Effector memory CD4-positive, alpha-beta T cell (primary cell): ENCODE results near the gene AZI2.

Experiments
- DNase-seq, 3 donors: peaks; one replicate each; pipeline ENCODE4 v3.0.0-alpha.2; 2020
- H3K27ac ChIP-seq: 2 replicates; pipeline ENCODE4 v1.7.0; 2013; ENCODE audit warnings: mild to moderate bottlenecking, low read length, moderate library complexity; ENCODE audit not compliant: insufficient read depth, poor library complexity, severe bottlenecking
- H3K27me3 ChIP-seq: replicated peaks from 2 replicates; pipeline ENCODE4 v1.7.0; 2013; ENCODE audit warnings: mild to moderate bottlenecking, low read length; ENCODE audit not compliant: insufficient read depth, control insufficient read depth, poor library complexity, severe bottlenecking
- H3K36me3 ChIP-seq: 2 replicates; pipeline ENCODE4 v1.7.0; 2013; ENCODE audit warnings: mild to moderate bottlenecking, low read length, moderate library complexity; ENCODE audit not compliant: control insufficient read depth, insufficient read depth
- H3K4me1 ChIP-seq: 2 replicates; pipeline ENCODE4 v1.7.0; 2013; ENCODE audit warnings: low read length, mild to moderate bottlenecking; ENCODE audit not compliant: control insufficient read depth, insufficient read depth, poor library complexity, severe bottlenecking
- H3K4me3 ChIP-seq: 2 replicates; pipeline ENCODE4 v1.7.0; 2013; ENCODE audit warnings: low read length, low read depth, mild to moderate bottlenecking; ENCODE audit not compliant: insufficient read depth, poor library complexity, severe bottlenecking
- H3K9me3 ChIP-seq: 2 replicates; pipeline ENCODE4 v1.7.0; 2013; ENCODE audit warnings: mild to moderate bottlenecking, low read length, moderate library complexity; ENCODE audit not compliant: control insufficient read depth

AZI2 gene

DNA sequence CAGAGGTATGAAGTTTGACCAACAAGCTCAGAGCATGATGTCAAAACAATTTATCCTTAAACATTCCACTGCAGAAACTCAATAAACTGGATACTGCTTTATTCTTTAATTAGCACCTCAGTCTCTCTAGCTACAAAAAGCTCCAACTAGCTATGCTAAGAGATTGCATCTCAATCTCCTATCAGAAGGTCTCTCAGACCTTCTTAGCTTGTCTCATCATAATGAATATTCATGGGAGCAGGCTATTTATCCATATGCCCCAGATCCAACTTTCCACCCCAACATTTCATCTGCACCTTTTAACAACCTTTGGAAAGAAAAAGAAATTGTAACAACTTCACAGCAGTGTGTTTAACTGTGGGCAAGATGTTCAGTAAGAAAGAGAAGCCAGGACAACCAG lies 11.4 kb downstream of the AZI2 start:
- no peak for DNase-seq
- Histone ChIP-seq H3K4me1 (no peaks in the 10 kb centered on the region), H3K4me3 (no peak overlapping the region), H3K27ac (no peak overlapping the region), H3K36me3 (peaks cover 11% of the 10 kb centered on the region), H3K27me3 (no peaks in the 10 kb centered on the region), H3K9me3 (no peaks in the 10 kb centered on the region)

DNA sequence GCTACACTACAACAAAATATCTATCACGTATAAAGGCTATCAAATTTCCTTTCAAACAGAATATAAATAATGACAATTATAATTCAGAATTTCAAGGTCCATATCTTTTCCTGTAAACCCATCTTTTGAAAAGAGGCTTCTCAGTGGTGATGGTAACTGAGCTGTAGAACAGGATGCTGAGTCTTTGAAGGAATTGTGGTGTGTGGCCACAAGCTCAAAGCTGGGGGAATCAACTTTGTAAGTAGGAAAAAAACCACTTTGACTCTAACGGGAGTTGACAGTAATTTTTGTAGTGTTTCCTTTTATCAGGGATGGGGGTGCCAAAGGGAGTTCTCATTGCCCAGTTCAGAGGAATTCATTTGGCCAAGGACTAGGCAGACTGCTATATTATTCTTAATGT lies 13.4 kb downstream of the AZI2 start:
- Histone ChIP-seq H3K27me3 (no peaks in the 10 kb centered on the region), H3K4me1 (no peaks in the 10 kb centered on the region), H3K36me3 (peaks cover 11% of the 10 kb centered on the region), H3K9me3 (no peaks in the 10 kb centered on the region), H3K4me3 (no peak overlapping the region), H3K27ac (no peak overlapping the region)
- DNase-seq: no peak

DNA sequence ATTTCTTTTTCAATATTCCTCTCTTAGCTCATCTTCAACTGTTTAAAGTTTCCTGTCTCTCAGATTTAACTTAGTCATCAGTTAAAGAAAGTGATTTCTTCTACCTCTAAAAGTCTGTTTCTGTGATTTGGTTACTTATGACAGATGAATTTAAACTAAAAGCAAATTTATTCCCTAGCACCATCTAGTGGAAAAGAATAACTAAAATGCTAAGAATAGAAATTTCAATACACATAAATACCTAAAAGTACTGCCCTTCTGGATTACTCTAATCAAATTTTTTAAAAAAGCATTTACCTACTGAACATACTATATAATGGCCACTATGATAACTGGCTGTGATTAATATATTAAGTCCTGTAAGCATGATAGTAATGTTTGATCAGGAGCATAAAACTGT lies 14.1 kb downstream of the AZI2 start:
- H3K36me3 ChIP-seq: peaks cover 8% of the 10 kb centered on the region
- no peaks in the 10 kb centered on the region for H3K4me1 ChIP-seq
- no peak overlapping the region for H3K27ac ChIP-seq
- no peak overlapping the region for H3K4me3 ChIP-seq
- DNase-seq: no peak
- H3K9me3 ChIP-seq: no peaks in the 10 kb centered on the region
- H3K27me3 ChIP-seq: no peaks in the 10 kb centered on the region

DNA sequence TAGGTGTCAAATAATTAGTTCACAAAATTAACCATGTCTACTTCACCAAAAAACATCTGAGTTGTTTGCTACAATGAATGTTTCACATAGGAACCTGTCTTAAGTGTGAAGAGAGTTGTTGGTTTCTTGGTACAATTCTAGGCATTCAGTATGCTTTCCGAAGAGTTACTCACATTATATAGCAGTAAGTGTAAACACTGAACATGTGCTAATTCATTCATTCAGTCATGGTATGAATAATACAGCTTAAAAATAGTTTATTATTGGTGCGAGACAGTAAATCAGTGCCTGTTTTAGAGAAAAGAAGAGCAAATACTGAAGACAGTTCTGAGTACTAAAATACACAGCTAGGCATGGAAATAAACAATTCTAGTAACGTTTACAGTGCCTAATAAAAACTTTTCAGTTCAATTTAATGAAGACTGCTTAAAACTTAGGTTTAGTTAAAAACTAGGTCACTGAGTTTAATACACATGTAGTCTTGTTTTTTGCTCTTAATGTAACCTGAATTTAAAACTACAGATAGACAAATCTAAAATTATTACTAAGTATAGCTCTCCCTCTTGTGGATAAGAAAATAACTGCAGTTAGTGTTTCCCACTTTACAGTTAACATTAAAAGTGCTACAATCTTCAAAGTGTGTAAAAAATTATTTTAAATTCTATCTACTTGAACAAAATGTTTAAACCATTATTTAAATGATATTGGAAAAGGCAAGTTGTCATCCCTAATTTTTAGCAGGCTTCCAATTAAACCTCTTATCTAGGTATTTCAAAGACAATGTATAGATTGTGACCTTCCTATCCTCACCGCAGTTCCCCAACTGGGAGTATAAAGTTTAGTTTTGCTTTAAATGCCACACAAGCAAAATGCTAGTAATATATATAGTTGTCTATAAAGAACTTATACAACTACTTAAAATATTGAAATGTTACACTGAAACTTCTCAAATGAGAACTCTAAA lies 20.2 kb downstream of the AZI2 start:
- Histone ChIP-seq H3K36me3 (peaks cover 9% of the 10 kb centered on the region), H3K4me3 (no peak overlapping the region), H3K9me3 (no peaks in the 10 kb centered on the region), H3K27ac (no peak overlapping the region), H3K27me3 (no peaks in the 10 kb centered on the region), H3K4me1 (no peaks in the 10 kb centered on the region)
- no peak for DNase-seq

DNA sequence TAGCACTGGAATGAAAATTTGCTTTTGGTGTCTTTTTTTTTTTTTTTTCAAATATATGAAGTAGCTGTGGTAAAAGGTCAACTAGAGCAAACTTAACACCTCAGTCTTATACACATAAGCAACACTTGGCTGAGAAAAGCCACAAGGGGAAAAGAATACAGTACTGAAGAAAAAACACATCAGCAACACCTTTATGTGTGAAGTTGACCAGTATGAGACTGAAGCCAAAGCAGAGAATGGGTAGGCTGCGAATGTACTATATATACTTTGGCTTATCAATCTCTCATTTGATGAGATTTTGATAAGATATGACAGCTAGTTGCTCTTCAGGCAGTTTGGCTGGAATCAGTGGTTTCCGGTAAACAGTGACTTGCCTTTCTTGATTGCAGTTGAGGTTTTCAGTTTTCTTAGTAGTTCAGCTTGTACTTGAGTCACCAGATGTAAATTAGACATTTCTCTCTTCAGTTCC lies 22.1 kb downstream of the AZI2 start:
- no peaks in the 10 kb centered on the region for H3K9me3 ChIP-seq
- no peak overlapping the region for H3K4me3 ChIP-seq
- no peak overlapping the region for H3K27ac ChIP-seq
- no peaks in the 10 kb centered on the region for H3K27me3 ChIP-seq
- DNase-seq: peak in 2 of 3 donors; percentile 20 to 23
- H3K36me3 ChIP-seq: peaks cover 9% of the 10 kb centered on the region
- no peaks in the 10 kb centered on the region for H3K4me1 ChIP-seq

DNA sequence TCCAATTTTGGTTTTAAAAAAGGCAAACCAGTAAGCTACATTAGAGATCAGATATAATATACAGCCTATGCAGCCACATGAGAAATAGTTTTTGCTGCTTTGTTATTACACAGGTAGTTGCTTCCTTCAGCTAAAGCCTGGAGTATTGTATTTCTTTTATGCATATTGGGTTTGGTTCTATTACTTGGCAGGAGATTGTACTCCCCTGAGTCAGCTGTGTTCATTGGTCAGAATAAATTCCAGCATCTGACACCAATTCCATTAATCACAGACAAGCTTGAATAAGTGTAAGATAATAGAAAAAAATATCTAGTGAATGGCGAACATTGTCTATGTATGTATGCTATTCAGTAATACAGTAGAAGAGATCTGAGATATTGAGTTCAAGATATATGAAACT lies 26.2 kb downstream of the AZI2 start:
- H3K4me3 ChIP-seq: no peak overlapping the region
- H3K4me1 ChIP-seq: no peaks in the 10 kb centered on the region
- no peak overlapping the region for H3K27ac ChIP-seq
- no peaks in the 10 kb centered on the region for H3K9me3 ChIP-seq
- no peak for DNase-seq
- no peaks in the 10 kb centered on the region for H3K27me3 ChIP-seq
- H3K36me3 ChIP-seq: peaks cover 9% of the 10 kb centered on the region

DNA sequence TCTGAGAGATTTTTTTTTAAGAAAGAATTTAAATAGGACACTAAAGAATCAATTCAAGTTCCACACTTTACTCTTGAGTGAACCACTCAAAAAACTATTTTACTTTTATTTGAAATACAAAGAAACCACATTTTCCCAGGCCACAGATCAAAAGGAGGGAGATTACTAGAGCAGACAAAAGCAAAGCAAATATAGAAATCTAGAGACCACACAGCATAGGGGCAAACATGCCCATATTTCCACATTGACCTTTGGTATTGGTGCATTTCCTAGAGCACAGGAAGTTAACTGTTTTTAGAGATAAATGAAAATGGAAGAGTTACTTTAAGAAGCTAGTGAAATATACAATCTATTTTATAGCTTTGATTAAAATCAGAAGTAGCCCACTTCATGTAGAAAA lies 27.6 kb downstream of the AZI2 start:
- Histone ChIP-seq H3K4me3 (no peak overlapping the region), H3K9me3 (no peaks in the 10 kb centered on the region), H3K36me3 (peaks cover 9% of the 10 kb centered on the region), H3K4me1 (no peaks in the 10 kb centered on the region), H3K27me3 (no peaks in the 10 kb centered on the region), H3K27ac (no peak overlapping the region)
- DNase-seq: no peak

DNA sequence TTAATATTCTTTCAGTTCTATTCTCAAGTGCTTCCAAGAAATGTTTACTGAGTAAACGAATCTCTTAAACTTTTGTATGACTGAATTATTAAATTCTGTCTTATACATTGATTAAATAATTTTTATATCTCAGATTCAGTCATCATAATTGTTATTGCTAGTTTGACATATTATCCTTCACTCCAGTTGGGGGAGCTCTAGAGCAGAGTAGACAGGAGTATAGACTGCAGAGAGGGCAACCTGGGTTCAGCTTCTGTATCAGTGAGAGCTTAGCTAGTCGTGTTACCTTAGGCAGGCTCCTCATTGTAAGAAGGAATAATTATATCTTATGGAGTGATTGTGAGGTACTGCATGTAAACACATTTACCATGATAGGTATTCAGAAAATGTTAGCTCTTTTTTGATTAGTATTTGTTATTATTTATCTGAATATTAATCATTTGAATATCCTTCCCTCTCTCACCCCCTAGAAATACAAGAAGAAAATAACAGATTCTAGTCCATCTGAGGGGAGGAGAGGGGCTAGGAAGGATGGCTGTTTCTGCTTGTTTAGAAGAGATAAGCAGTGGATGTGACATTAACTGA lies 31.1 kb downstream of the AZI2 start:
- H3K4me1 ChIP-seq: no peaks in the 10 kb centered on the region
- H3K27ac ChIP-seq: no peak overlapping the region
- no peak overlapping the region for H3K4me3 ChIP-seq
- no peaks in the 10 kb centered on the region for H3K27me3 ChIP-seq
- H3K9me3 ChIP-seq: no peaks in the 10 kb centered on the region
- H3K36me3 ChIP-seq: no peaks in the 10 kb centered on the region
- DNase-seq: peak in 2 of 3 donors; percentile 1 to 8

DNA sequence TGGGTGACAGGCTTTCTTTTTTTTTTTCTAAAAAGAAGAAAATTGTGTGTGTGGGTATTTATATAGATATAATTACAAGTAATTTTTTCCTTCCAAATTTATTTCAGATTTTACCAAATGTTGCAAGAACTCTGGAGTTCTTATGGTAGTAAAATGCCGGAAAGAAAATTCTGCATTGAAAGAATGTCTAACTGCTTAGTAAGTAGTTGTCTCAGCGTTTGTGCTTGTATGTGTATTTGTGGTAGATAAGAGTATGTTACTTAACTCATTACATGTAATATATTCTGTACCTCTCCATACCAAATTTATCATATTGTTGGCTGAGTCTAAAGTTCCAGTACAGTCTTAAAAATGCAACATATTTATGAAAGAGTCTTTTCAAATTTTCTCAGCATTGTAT lies 32.4 kb downstream of the AZI2 start:
- Histone ChIP-seq H3K4me1 (no peaks in the 10 kb centered on the region), H3K36me3 (no peaks in the 10 kb centered on the region), H3K27ac (no peak overlapping the region), H3K9me3 (no peaks in the 10 kb centered on the region), H3K27me3 (no peaks in the 10 kb centered on the region), H3K4me3 (no peak overlapping the region)
- DNase-seq: no peak

DNA sequence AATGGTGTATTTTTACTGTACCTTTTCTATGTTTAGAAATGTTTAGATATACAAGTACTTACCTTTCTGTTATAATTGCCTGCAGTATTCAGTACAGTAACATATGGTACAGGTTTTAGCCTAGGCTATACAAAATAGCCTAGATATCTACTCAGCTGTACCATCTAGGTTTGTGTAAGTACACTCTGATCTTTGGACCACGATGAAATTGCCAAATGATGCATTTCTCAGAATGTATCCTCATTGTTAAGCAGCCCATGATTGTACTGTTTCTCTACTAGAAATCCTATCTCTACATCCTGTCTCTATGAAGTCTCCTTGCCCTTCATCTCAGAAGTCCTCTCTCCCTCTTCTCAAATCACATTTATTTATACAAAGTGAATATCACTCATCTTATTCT lies 32.9 kb downstream of the AZI2 start:
- H3K36me3 ChIP-seq: no peaks in the 10 kb centered on the region
- H3K27me3 ChIP-seq: no peaks in the 10 kb centered on the region
- H3K4me1 ChIP-seq: no peaks in the 10 kb centered on the region
- DNase-seq: no peak
- H3K27ac ChIP-seq: no peak overlapping the region
- no peak overlapping the region for H3K4me3 ChIP-seq
- H3K9me3 ChIP-seq: no peaks in the 10 kb centered on the region
